AG04449 (cell line): ENCODE data around the gene FBN2.
"Not testable (repeated sequence)": the region's sequence is repeated elsewhere in the genome, so short reads cannot be mapped to it uniquely, and the experiment has no call there.

ENCODE experiments used
- CTCF ChIA-PET: fragments of 350-600 bp; formaldehyde crosslinking; extraction: SDS; loops from one replicate; lab custom pipeline; 2021; ENCODE audit warnings: antibody characterized with exemption; lab: Yijun Ruan, JAX
- POLR2A ChIA-PET: fragments of 400-600, 350-600 bp; formaldehyde crosslinking; extraction: SDS; loops from one replicate; lab custom pipeline; 2020; ENCODE audit warnings: antibody characterized with exemption, inconsistent platforms; lab: Yijun Ruan, JAX
- DNase-seq: peaks from one replicate; pipeline ENCODE4 v3.0.0-alpha.2; 2010; ENCODE audit warnings: low read depth, low spot score
- H3K4me3 ChIP-seq: 2 replicates; pipeline ENCODE4 v1.5.1; 2011; ENCODE audit warnings: low read depth, mild to moderate bottlenecking, control low read depth, low read length
- TF ChIP-seq, protein P1 (sequence below): IDR thresholded peaks from one replicate; pipeline ENCODE4 v1.5.1; 2011; ENCODE audit warnings: mild to moderate bottlenecking, moderate library complexity, low read length, control low read depth, inconsistent platforms; ENCODE audit not compliant: insufficient read depth; ENCODE audit errors: missing control alignments

The FBN2 gene

DNA sequence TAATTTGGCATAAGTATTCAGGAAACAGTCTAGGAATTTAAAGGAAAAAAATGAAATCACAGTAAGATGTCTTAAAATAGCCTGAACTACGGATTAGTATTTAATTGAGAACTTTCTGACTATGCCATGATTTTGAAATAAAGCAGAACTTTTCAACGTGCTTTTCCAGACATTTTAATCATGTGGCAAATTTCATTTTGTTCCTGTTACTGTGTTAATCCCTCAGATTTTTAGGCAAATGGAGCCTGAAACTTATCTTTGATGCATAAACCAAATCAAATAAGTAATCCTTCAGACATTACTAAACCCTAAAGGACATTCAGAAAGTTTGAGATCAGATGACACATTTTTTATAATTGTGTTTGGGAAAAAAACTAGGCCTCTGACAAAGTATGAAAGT, 75.7 kb downstream of the FBN2 start:
- POLR2A ChIA-PET = no interaction called here
- H3K4me3 ChIP-seq = no peak overlapping the region
- no peak for DNase-seq
- TF ChIP-seq, protein P1, sequence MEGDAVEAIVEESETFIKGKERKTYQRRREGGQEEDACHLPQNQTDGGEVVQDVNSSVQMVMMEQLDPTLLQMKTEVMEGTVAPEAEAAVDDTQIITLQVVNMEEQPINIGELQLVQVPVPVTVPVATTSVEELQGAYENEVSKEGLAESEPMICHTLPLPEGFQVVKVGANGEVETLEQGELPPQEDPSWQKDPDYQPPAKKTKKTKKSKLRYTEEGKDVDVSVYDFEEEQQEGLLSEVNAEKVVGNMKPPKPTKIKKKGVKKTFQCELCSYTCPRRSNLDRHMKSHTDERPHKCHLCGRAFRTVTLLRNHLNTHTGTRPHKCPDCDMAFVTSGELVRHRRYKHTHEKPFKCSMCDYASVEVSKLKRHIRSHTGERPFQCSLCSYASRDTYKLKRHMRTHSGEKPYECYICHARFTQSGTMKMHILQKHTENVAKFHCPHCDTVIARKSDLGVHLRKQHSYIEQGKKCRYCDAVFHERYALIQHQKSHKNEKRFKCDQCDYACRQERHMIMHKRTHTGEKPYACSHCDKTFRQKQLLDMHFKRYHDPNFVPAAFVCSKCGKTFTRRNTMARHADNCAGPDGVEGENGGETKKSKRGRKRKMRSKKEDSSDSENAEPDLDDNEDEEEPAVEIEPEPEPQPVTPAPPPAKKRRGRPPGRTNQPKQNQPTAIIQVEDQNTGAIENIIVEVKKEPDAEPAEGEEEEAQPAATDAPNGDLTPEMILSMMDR = no peak
- CTCF ChIA-PET = no interaction called here

DNA sequence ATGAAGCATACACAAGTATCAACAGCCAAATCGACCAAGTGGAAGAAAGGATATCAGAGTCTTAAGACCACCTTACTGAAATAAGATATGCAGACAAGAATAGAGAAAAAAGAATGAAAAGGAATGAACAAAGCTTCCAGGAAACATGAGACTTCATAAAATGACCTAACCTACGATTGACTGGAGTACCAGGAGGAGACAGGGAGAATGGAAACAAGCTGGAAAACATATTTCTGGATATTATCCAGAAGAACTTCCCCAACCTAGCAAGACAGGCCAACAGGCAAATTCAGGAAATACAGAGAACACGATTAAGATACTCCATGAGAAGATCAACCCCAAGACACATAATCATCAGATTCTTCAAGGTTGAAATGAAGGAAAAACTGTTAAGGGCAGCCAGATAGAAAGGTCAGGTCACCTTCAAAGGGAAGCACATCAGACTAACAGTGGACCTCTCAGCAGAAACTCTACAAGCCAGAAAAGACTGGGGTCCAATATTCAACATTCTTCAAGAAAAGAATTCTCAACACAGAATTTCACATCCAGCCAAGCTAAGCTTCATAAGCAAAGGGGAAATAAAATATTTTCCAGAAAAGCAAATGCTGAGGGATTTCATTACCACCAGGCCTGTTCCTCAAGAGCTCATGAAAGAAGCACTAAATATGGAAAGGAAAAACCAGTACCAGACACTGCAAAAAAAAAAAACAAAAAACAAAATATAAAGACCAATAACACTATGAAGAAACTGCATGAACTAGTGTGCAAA, 80.7 kb downstream of the FBN2 start:
- POLR2A ChIA-PET, DNase-seq, H3K4me3 ChIP-seq, CTCF ChIA-PET: not testable (repeated sequence)

DNA sequence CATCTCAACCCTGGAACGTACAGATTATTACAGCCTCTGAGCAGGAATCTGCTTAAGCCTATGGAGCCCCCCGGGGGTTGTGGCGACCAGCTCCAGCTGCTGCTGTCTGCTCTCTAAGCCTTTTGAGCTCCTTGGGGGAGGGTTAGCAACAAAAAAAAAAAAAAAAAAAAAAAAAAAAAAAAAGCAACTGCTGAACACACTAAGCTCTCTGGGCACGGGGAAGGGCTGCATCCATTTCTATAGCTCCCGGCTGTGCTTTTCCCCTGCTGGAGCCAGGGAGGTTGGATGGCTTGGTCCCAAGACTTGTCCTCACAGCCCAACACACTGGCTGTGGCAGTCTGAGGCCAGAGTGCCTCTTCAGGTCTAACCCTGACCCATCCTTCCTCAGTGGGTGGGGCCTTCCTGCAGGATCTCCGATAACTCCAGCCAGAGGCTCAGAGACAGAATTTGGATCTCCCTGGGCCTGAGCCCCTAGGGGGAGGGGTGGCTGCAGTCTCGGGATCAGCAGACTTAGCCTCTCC, 82.1 kb downstream of the FBN2 start:
- POLR2A ChIA-PET = no interaction called here
- no peak overlapping the region for H3K4me3 ChIP-seq

DNA sequence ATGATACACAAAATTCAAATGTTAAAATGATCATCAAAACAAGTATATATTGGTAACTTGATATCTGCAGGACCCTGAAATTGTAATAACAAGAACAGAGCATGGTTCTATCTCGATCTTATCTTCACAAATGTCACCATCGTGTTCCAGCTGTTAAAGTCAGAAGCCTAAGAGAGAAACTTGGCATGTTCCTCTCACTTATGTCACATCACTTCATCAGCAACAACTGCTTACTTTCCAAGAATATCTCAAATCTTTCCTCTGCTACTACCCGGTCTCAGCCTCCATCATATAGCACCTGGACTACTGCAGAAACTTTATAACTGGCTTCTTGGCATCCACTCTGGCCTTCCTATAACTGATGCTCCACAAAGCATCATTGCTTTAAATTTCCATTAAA, 84.9 kb downstream of the FBN2 start:
- ChIA-PET CTCF (no interaction called here), POLR2A (no interaction called here)
- H3K4me3 ChIP-seq = no peak overlapping the region
- DNase-seq = no peak
- TF ChIP-seq, protein P1 = no peak

More for the DNA sequence above, 82.1 kb downstream of the FBN2 start:
- DNase-seq = no peak
- CTCF ChIA-PET = no interaction called here
- TF ChIP-seq, protein P1 = no peak

GRCh38 chr5:128447224-128447623, 90.8 kb downstream of the FBN2 start:
- CTCF ChIA-PET, DNase-seq, POLR2A ChIA-PET, H3K4me3 ChIP-seq: not testable (repeated sequence)

- TF ChIP-seq, protein P1 = no peak
- DNase-seq = no peak
- ChIA-PET CTCF (interaction anchor here (1.0 kb wide), 2 partner anchors 8 to 38 kb away, joined by 3 read pairs; no protein-coding TSS in a partner anchor), POLR2A (no interaction called here)
- no peak overlapping the region for H3K4me3 ChIP-seq
Measured at GRCh38 chr5:128441941-128442350, 96.1 kb downstream of the FBN2 start.

DNA sequence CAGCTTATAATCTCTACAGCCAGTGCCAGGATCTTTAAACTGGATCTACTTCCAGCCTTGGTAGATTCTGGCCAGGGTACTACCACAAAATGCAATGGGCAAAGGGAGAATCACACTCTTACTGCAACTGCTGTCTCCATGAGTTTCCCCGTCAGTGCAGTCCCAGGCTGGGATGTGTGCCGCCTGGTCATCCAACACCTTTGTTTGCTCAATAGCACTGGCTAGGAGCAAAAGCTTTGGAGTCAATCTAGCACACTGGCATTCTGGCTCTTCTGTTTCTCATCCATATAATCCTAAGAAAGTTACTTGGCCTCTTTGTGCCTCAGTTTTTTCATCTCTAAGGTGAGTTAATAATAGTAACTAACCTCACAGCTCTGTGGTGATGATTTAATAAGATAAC, 96.9 kb downstream of the FBN2 start:
- no peak overlapping the region for H3K4me3 ChIP-seq
- ChIA-PET CTCF (interaction anchor here (1.0 kb wide), 2 partner anchors 8 to 38 kb away, joined by 3 read pairs; no protein-coding TSS in a partner anchor), POLR2A (no interaction called here)
- DNase-seq = no peak
- TF ChIP-seq, protein P1 = no peak
